ENCODE measurements around the gene RFWD3.

RFWD3 gene

GRCh38 chr16:74623214-74623838 lies 43.4 kb downstream of the RFWD3 start:
- DNase-seq (ENCODE audit: low read depth, low spot score) = no peak

- no peak for DNase-seq (ENCODE audit: low read depth, low spot score)
These were observed 44.7 kb downstream of the RFWD3 start for GRCh38 chr16:74622005-74622404.

GRCh38 chr16:74617206-74617788 lies 49.4 kb downstream of the RFWD3 start:
- DNase-seq (ENCODE audit: low read depth, low spot score) = no peak

- DNase-seq (ENCODE audit: low read depth, low spot score) = no peak
These were observed 55.0 kb downstream of the RFWD3 start for GRCh38 chr16:74611721-74612120.

GRCh38 chr16:74608944-74609343 lies 57.7 kb downstream of the RFWD3 start:
- DNase-seq (ENCODE audit: low read depth, low spot score) = no peak

- no peak for DNase-seq (ENCODE audit: low read depth, low spot score)
These were observed 58.3 kb downstream of the RFWD3 start for GRCh38 chr16:74608381-74608780.

- DNase-seq (ENCODE audit: low read depth, low spot score) = no peak
These were observed 58.7 kb downstream of the RFWD3 start for GRCh38 chr16:74607962-74608356.

GRCh38 chr16:74607310-74607961 lies 59.2 kb downstream of the RFWD3 start:
- DNase-seq (ENCODE audit: low read depth, low spot score) = no peak

- DNase-seq (ENCODE audit: low read depth, low spot score) = peak; percentile 76
These were observed 60.0 kb downstream of the RFWD3 start, which contains the start of gene GLG1 for GRCh38 chr16:74606521-74607309. GLG1 (minus strand) TSS chr16:74607114; CDS start chr16:74607094, 20 bp downstream.

- DNase-seq (ENCODE audit: low read depth, low spot score) = no peak
These were observed 60.7 kb downstream of the RFWD3 start for GRCh38 chr16:74605746-74606520.

- no peak for DNase-seq (ENCODE audit: low read depth, low spot score)
These were observed 61.3 kb downstream of the RFWD3 start for GRCh38 chr16:74605332-74605731.

GRCh38 chr16:74603848-74604247 lies 62.8 kb downstream of the RFWD3 start:
- no peak for DNase-seq (ENCODE audit: low read depth, low spot score)

- peak; percentile 8 for DNase-seq (ENCODE audit: low read depth, low spot score)
These were observed 65.4 kb downstream of the RFWD3 start for GRCh38 chr16:74601126-74601871.

- DNase-seq (ENCODE audit: low read depth, low spot score) = no peak
These were observed 70.1 kb downstream of the RFWD3 start for GRCh38 chr16:74596586-74596985.

GRCh38 chr16:74592847-74593246 lies 73.8 kb downstream of the RFWD3 start:
- DNase-seq (ENCODE audit: low read depth, low spot score) = no peak

GRCh38 chr16:74591876-74592650 lies 74.6 kb downstream of the RFWD3 start:
- DNase-seq (ENCODE audit: low read depth, low spot score) = no peak

- no peak for DNase-seq (ENCODE audit: low read depth, low spot score)
These were observed 79.7 kb downstream of the RFWD3 start for GRCh38 chr16:74586948-74587347.

GRCh38 chr16:74585846-74586443 lies 80.7 kb downstream of the RFWD3 start:
- no peak for DNase-seq (ENCODE audit: low read depth, low spot score)

- no peak for DNase-seq (ENCODE audit: low read depth, low spot score)
These were observed 82.6 kb downstream of the RFWD3 start for GRCh38 chr16:74583926-74584666.
